Measurements from ENCODE around the gene PRAMEF2.

GRCh38 chr1:12809933-12810332 lies 47.0 kb upstream of the PRAMEF2 start:
- TF ChIP-seq, protein P1, sequence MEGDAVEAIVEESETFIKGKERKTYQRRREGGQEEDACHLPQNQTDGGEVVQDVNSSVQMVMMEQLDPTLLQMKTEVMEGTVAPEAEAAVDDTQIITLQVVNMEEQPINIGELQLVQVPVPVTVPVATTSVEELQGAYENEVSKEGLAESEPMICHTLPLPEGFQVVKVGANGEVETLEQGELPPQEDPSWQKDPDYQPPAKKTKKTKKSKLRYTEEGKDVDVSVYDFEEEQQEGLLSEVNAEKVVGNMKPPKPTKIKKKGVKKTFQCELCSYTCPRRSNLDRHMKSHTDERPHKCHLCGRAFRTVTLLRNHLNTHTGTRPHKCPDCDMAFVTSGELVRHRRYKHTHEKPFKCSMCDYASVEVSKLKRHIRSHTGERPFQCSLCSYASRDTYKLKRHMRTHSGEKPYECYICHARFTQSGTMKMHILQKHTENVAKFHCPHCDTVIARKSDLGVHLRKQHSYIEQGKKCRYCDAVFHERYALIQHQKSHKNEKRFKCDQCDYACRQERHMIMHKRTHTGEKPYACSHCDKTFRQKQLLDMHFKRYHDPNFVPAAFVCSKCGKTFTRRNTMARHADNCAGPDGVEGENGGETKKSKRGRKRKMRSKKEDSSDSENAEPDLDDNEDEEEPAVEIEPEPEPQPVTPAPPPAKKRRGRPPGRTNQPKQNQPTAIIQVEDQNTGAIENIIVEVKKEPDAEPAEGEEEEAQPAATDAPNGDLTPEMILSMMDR (conservative IDR thresholded peaks at IDR 0.05 in 1 of 2, IDR thresholded peaks at IDR 0.05 in 1 of 2; ENCODE audit: low read depth in 1 of 2, low read length in 2 of 2), result no peak
- TF ChIP-seq EZH2 (IDR thresholded peaks at IDR 0.05; ENCODE audit: low read length, missing control alignments), result no peak

Data from fibroblast of lung (primary cell).